Right ventricle myocardium superior (tissue), 1 donor: ENCODE measurements around the gene SIGLEC14. TPM values are rescaled to one million over a fixed set of nuclear protein-coding genes. Genes with fewer than 3 reads are reported as not detected.
"Not testable (repeated sequence)": the region's sequence is repeated elsewhere in the genome, so short reads cannot be mapped to it uniquely, and the experiment has no call there.

Source experiments
- ATAC-seq: fragments of 200-7000 bp; cut with Tn5 transposase; one replicate; pipeline ENCODE4 v1.9.1; 2020; ENCODE audit warnings: mild to moderate bottlenecking; ENCODE audit not compliant: poor library complexity
- DNase-seq: peaks from one replicate; pipeline ENCODE4 v3.0.0-alpha.2; 2020
- intact Hi-C: fragments of 100-400 bp; cut with DNase I; formaldehyde crosslinking; loops from one replicate; pipeline ENCODE4 v1.11.2; 2022
- long read RNA-seq: library from polyadenylated mRNA; unstranded; transcript quantifications from one replicate; pipeline ENCODE4 v2.0.0, GENCODE V29; 2021
- total RNA-seq: library from RNA; stranded (reverse); fragmentation: NEBNext Ultra II Directional; extraction: Animal tissue kit (Norgen Biotek cat#: 25700); gene quantifications from one replicate; pipeline ENCODE4 v1.2.1, GENCODE V29; 2021
- donor health status: DM: no; HTN: yes; CAD: no; lungs with severe emphysema.

Gene SIGLEC14
- total RNA-seq: 1.00 TPM
- long read RNA-seq, partial matches to known transcripts: 0 of 1 reads
- long read RNA-seq, other reads (novel, unspliced or antisense): 0 of 1 reads

DNA sequence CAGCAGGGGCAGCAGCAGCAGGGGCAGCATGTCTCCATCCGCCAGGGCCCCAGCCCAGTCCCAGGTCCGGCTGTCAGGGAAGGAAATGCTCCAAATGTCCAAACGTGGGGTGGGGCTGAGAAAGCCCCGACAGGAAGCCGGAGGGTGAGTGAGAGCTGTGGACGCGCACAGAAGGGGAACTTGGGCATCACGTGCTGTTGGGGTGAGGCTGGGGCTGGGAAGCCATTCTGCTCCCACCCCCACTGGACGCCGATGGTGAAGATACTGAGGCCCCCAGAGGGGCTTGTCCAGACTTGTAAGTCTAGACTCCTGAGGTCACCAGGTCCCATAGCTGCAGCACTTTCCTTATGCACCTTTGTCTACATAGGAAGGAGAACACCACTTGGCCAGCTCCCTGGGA lies at the start of gene SIGLEC14:
Gene SIGLEC14, minus strand, starts transcription at position 96 of the 400 bp plus-strand sequence. Its CDS starts 66 bp downstream, at position 30.
- intact Hi-C loops, DNase-seq: not testable (repeated sequence)
- ATAC-seq: peak; percentile 56

- DNase-seq (no peak), ATAC-seq (no peak)
- intact Hi-C loops: no loop called here
Measured at GRCh38 chr19:51695702-51696315, 49.2 kb upstream of the SIGLEC14 start.

GRCh38 chr19:51695088-51695487 lies 48.5 kb upstream of the SIGLEC14 start:
- ATAC-seq (no peak), DNase-seq (no peak)
- intact Hi-C loops: no loop called here

DNA sequence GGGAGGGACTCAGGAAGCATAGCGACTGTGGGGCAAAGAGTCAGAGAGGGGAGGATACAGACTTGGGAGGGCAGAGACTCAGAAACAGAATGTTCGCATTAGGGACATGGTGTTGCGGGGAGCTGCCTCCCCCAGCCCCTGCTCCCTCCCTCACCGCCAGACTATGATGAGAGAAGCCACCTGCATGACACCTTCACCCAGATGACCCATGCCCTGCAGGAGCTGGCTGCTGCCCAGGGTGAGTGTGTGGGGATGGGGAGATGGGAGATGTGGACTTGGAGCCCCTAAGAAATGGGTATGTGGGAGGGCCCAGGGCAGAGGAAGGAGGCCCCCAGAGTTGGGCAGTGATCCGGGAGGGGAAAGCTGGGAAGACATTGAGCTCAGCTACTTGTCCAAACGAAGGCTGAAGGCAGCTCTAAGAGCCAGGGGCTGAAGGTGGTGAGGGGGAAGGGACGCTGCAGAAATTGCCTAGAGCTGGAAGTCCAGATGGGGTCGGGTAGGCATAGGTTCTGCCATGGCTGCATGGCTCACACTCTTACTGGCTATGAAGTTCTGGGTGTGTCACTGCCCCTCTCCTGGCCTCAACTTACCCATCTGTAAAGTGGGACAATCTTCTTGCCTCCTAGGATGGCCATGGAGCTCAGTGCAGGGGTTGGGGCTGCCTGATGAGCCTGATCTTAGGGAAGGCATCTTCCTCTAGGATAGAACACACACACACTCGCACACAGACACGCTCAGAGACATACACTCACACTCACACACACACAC lies 47.9 kb upstream of the SIGLEC14 start:
- intact Hi-C loops: no loop called here
- ATAC-seq (no peak), DNase-seq (no peak)

DNA sequence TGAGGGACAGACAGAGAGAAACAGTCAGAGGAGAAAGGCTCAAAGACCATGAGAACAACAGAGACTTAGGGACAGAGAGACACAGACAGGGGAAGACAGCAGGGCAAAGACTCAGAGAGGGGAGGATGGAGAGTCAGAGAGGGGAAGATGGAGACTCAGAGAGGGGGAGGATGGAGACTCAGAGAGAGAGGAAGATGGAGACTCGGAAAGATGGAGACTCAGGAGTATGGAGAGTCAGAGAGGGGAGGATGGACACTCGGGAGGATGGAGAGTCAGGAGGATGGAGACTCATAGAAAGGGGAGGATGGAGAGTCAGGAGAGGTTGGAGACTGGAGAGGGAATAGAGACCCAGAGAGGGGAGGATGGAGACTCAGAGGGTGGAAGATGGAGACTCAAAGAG lies 47.2 kb upstream of the SIGLEC14 start:
- intact Hi-C loops: no loop called here
- ATAC-seq (no peak), DNase-seq (no peak)

DNA sequence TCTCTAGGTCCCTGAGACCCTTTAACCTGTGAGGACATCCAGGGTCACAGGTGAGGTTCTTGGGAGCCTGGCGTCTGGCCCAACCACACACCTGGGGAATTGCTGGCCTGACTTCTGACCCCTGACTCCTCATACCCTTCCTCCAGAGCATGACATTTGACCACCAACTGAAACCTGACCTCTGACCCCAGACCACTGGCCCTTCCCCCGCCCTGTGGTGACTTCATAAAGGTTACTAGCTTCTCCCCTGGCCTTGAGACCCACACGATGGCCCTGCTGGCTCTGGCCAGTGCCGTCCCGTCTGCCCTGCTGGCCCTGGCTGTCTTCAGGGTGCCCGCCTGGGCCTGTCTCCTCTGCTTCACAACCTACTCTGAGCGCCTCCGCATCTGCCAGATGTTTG lies 46.6 kb upstream of the SIGLEC14 start, which contains the start of gene SPACA6:
Gene SPACA6, plus strand, starts transcription at position 71 of the 400 bp plus-strand sequence. Its CDS starts 197 bp downstream, at position 268.
- intact Hi-C loops: no loop called here
- ATAC-seq (no peak), DNase-seq (no peak)

DNA sequence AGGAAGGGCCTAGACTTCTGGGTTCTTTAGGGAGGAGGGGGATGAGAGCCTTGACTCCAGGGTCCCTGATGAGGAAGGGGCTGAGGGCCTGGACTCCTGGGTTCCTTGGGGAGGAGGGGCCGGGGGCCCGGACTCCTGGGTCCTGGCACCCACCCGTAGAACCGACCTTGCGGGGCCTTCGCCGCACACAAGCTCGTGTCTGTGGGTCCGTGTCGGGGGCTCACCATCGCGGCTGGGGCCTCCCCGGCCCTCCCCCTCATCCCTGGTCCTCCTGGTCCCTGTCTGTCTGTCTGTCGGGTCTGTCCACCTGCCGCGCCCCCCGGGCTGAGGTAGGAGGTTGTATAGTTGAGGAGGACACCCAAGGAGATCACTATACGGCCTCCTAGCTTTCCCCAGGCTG lies 45.8 kb upstream of the SIGLEC14 start:
- intact Hi-C loops: no loop called here
- ATAC-seq: no peak
- no peak for DNase-seq

DNA sequence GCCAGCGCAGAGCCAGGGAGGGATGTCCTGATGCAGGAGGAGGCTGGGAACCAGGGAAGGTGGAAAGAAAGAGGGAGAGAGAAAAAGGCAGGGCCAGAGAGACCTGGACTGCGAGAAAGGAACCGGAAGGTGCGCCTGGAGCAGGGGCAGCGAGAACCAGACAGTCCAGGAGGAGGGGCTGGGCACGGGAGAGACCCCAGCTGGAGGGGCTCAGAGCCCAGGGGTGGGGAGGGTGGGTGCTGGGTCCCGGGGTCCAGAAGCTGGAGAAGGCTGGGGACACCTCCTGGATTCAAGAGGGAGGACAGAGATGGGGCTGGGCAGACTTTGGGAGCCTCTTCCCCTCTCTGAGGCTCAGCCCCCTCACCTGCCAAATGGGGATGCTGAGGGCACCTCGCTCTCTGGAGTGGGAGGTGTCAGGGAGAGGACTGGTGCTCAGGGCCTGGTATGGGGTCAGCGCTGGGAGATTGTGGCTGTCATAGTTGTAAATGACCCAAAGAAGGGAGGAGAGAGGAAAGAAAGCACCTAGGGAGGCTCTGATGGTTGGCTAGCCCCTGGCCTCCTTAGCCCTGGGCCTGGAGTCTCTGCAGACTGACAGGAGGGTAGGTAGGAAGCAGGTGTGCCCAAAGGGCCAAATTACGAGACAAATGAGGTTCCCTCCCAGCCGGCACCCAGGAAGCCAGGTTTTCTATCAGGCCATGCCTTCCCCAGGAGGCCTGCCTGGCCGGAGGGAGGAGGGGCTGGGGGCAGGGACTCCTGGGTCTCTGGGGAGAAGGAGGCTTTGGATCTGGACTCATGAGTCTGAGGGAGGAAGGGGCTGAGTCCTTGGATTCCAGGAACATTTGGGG lies 45.2 kb upstream of the SIGLEC14 start:
- ATAC-seq (no peak), DNase-seq (no peak)

GRCh38 chr19:51691074-51691583 lies 44.5 kb upstream of the SIGLEC14 start:
- DNase-seq (no peak), ATAC-seq (no peak)
- intact Hi-C loops: no loop called here

More for the DNA sequence above, 45.2 kb upstream of the SIGLEC14 start:
- intact Hi-C loops: no loop called here

DNA sequence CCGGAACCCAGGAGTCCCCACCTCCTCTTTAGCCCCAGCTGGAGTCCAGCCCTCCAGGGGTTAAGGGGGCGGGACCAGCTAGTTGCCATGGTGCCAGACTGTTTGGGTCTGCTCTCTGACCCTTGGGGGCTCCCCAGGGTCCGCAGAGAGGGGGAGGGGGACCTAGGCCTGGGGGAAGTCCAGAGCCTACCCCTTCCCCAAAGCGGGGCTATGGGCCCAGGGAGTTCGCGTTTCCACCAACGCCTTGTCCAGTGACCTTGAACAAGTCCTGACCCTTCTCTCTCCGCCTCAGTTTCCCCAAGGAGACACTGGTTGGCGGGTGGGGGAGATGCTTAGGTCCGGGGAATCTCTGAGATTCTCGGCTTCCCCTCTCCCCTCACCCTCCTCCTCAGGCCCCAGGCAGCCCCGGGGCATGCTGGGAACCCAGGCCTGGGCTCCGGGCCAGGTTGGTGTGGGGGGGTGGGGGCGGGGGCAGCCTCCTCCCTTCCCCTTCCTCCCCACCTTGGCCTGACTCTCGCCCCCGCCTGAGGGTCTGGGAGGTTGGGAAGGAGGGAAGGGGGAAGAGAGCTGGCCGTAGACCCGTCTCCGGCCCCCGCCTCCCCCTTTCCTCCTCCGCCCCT lies 43.9 kb upstream of the SIGLEC14 start:
- intact Hi-C loops: no loop called here
- peak; percentile 50 for ATAC-seq
- peak; percentile 80 for DNase-seq

GRCh38 chr19:51689751-51690453 lies 43.3 kb upstream of the SIGLEC14 start:
- DNase-seq: peak; percentile 58
- intact Hi-C loops: no loop called here
- ATAC-seq: peak; percentile 1

GRCh38 chr19:51688671-51689571 lies 42.3 kb upstream of the SIGLEC14 start:
- ATAC-seq (peak; percentile 89), DNase-seq (peak; percentile 92)
- intact Hi-C loops: no loop called here

- ATAC-seq (peak; percentile 62), DNase-seq (peak; percentile 82)
- intact Hi-C loops: no loop called here
Measured at GRCh38 chr19:51687791-51688670, 41.4 kb upstream of the SIGLEC14 start.

GRCh38 chr19:51686171-51686570 lies 39.5 kb upstream of the SIGLEC14 start:
- no peak for ATAC-seq
- intact Hi-C loops: no loop called here
- no peak for DNase-seq

DNA sequence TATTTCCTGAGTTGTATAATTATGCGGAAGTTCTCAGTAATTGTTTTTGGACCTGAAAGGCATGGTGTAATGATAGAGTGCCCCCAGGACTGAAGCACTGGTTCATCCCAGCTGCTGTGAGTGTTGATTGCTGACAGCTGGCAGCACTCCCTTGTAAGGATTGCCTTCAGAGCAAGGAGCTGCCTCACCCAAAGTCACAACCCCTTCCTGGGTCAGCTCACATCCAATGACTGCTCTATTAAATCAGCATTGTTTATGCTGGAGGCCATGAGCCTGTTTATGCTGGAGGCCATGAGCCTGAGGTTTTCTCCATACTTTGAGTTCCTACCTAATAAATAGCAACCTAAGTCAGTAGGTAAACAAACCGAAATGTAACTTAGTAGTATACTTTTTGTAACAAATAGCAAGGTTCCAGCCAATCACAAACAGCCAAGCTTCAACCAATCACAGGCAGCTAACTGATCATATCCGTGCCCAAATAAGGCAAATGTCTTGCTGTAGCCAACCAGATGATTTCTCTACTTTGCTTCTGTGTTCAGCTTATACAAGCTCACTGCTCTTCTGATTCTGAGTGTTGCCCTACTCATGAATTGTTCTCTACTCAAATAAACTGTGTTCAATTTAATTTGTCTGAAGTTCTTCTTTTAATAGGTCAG lies 34.8 kb upstream of the SIGLEC14 start:
- DNase-seq (no peak), ATAC-seq (no peak)
- intact Hi-C loops: no loop called here

DNA sequence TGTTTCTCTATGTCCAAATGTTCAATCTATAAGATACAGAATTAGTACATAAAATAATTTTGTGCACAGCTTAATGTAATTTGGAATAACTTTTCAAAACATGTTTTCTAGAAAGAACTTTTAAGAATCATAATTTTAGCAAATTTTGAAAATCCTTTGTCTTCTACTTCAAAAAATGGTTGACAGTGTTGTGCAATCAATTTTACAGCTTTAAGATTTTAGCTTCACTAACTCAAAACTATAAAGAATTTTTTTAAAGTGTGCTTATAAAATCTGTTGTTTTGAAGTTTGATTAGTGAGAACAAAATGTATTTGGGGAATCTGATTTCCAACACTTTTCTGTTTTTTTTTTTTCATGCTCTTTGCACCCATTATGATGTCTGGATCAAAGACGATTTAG lies 33.8 kb upstream of the SIGLEC14 start:
- no peak for DNase-seq
- intact Hi-C loops: no loop called here
- no peak for ATAC-seq
